ENCODE results near the gene TOX2. TPM values are rescaled to one million over a fixed set of nuclear protein-coding genes. Genes with fewer than 3 reads are reported as not detected.

The TOX2 gene
- total RNA-seq, 3 donors from 2014 or later (not counting 1 experiment from before 2014, with no cell fraction given), result 0.93 to 1.8 (median 1.2) TPM

- H3K4me1 Mint-ChIP-seq, result no peaks in the 10 kb centered on the region
- H3K9me3 ChIP-seq (ENCODE audit: control insufficient read depth, insufficient read depth, low read length), result no peaks in the 10 kb centered on the region
- no peaks in the 10 kb centered on the region for H3K36me3 Mint-ChIP-seq
- H3K27ac ChIP-seq (ENCODE audit: low read length), result no peak overlapping the region
- 100% methylated on average over 1 of the region's 1 CpG for WGBS (ENCODE audit: insufficient coverage)
- H3K27me3 ChIP-seq (ENCODE audit: control insufficient read depth, insufficient read depth, low read length), result peaks cover 12% of the 10 kb centered on the region
- ATAC-seq (no peak), DNase-seq (no peak)
- no peak overlapping the region for H3K4me3 Mint-ChIP-seq
- H3K36me3 ChIP-seq (ENCODE audit: control insufficient read depth, insufficient read depth, low read length), result no peaks in the 10 kb centered on the region
- peaks cover 47 to 68% of the 10 kb centered on the region in 2 donors for H3K27me3 Mint-ChIP-seq (ENCODE audit: low read depth in 2 of 2)
- no peak for TF ChIP-seq CTCF (IDR thresholded peaks at IDR 0.05)
- no peaks in the 10 kb centered on the region for H3K9me3 Mint-ChIP-seq
- intact Hi-C loops (cut with micrococcal nuclease), result no loop called here
- H3K4me3 ChIP-seq (ENCODE audit: low read length), result no peak overlapping the region
- H3K4me1 ChIP-seq (ENCODE audit: control insufficient read depth, insufficient read depth, low read length), result no peaks in the 10 kb centered on the region
- no peak overlapping the region for H3K27ac Mint-ChIP-seq
These were observed 88.2 kb downstream of the TOX2 start for GRCh38 chr20:44002861-44003260.

GRCh38 chr20:44003609-44004008 is 89.0 kb downstream of the TOX2 start:
- intact Hi-C loops (cut with micrococcal nuclease), result no loop called here
- WGBS (ENCODE audit: insufficient coverage), result 83% methylated on average over 5 of the region's 5 CpGs
- no peak for TF ChIP-seq CTCF (IDR thresholded peaks at IDR 0.05)
- no peak for ATAC-seq
- Mint-ChIP-seq H3K4me3 (no peak overlapping the region), H3K27me3 (ENCODE audit: low read depth in 2 of 2) (peaks cover 48 to 66% of the 10 kb centered on the region in 2 donors), H3K36me3 (no peaks in the 10 kb centered on the region), H3K27ac (no peak overlapping the region), H3K4me1 (no peaks in the 10 kb centered on the region), H3K9me3 (no peaks in the 10 kb centered on the region)
- Histone ChIP-seq H3K4me3 (ENCODE audit: low read length) (no peak overlapping the region), H3K27ac (ENCODE audit: low read length) (no peak overlapping the region), H3K9me3 (ENCODE audit: control insufficient read depth, insufficient read depth, low read length) (no peaks in the 10 kb centered on the region), H3K27me3 (ENCODE audit: control insufficient read depth, insufficient read depth, low read length) (peaks cover 12% of the 10 kb centered on the region), H3K36me3 (ENCODE audit: control insufficient read depth, insufficient read depth, low read length) (no peaks in the 10 kb centered on the region), H3K4me1 (ENCODE audit: control insufficient read depth, insufficient read depth, low read length) (no peaks in the 10 kb centered on the region)
- DNase-seq, result no peak

GRCh38 chr20:44004306-44004915 is 89.8 kb downstream of the TOX2 start:
- H3K4me3 Mint-ChIP-seq, result no peak overlapping the region
- Histone ChIP-seq H3K4me1 (ENCODE audit: control insufficient read depth, insufficient read depth, low read length) (no peaks in the 10 kb centered on the region), H3K4me3 (ENCODE audit: low read length) (no peak overlapping the region), H3K9me3 (ENCODE audit: control insufficient read depth, insufficient read depth, low read length) (no peaks in the 10 kb centered on the region), H3K27me3 (ENCODE audit: control insufficient read depth, insufficient read depth, low read length) (peaks cover 12% of the 10 kb centered on the region), H3K36me3 (ENCODE audit: control insufficient read depth, insufficient read depth, low read length) (no peaks in the 10 kb centered on the region), H3K27ac (ENCODE audit: low read length) (no peak overlapping the region)
- ATAC-seq (no peak), DNase-seq (no peak)
- TF ChIP-seq CTCF (IDR thresholded peaks at IDR 0.05), result no peak
- peaks cover 52 to 70% of the 10 kb centered on the region in 2 donors for H3K27me3 Mint-ChIP-seq (ENCODE audit: low read depth in 2 of 2)
- H3K9me3 Mint-ChIP-seq, result no peaks in the 10 kb centered on the region
- no peak overlapping the region for H3K27ac Mint-ChIP-seq
- intact Hi-C loops (cut with micrococcal nuclease), result no loop called here
- no peaks in the 10 kb centered on the region for H3K4me1 Mint-ChIP-seq
- H3K36me3 Mint-ChIP-seq, result no peaks in the 10 kb centered on the region
- 94% methylated on average over 3 of the region's 4 CpGs for WGBS (ENCODE audit: insufficient coverage)

GRCh38 chr20:44005661-44006060 is 91.0 kb downstream of the TOX2 start:
- 76% methylated on average over 3 of the region's 3 CpGs for WGBS (ENCODE audit: insufficient coverage)
- H3K27ac Mint-ChIP-seq, result no peak overlapping the region
- no peak for TF ChIP-seq CTCF (IDR thresholded peaks at IDR 0.05)
- no peak for DNase-seq
- no peak for ATAC-seq
- H3K27me3 Mint-ChIP-seq (ENCODE audit: low read depth in 2 of 2), result peaks cover 46 to 70% of the 10 kb centered on the region in 2 donors
- H3K36me3 Mint-ChIP-seq, result no peaks in the 10 kb centered on the region
- no peak overlapping the region for H3K27ac ChIP-seq (ENCODE audit: low read length)
- H3K9me3 Mint-ChIP-seq, result no peaks in the 10 kb centered on the region
- no peaks in the 10 kb centered on the region for H3K9me3 ChIP-seq (ENCODE audit: control insufficient read depth, insufficient read depth, low read length)
- peaks cover 14% of the 10 kb centered on the region for H3K27me3 ChIP-seq (ENCODE audit: control insufficient read depth, insufficient read depth, low read length)
- H3K4me1 Mint-ChIP-seq, result peaks cover 4 to 5% of the 10 kb centered on the region in 2 donors
- peaks cover 4% of the 10 kb centered on the region for H3K4me1 ChIP-seq (ENCODE audit: control insufficient read depth, insufficient read depth, low read length)
- no peak overlapping the region for H3K4me3 Mint-ChIP-seq
- no peaks in the 10 kb centered on the region for H3K36me3 ChIP-seq (ENCODE audit: control insufficient read depth, insufficient read depth, low read length)
- intact Hi-C loops (cut with micrococcal nuclease), result no loop called here
- H3K4me3 ChIP-seq (ENCODE audit: low read length), result no peak overlapping the region
